Vagina (tissue), 2 donors: Measurements from ENCODE around the gene SV2B.

Experiments
- CTCF ChIP-seq, 3 experiments: fragments of 450-650 bp in 2 of 3; fragments of 200-600 bp in 1 of 3; sonication (generic) in 1 of 3; IDR thresholded peaks; one replicate each; pipeline ENCODE4 v1.5.1; 2017 to 2019; ENCODE audit warnings: antibody characterized with exemption in 3 of 3, mild to moderate bottlenecking in 2 of 3, moderate library complexity in 2 of 3
- POLR2A ChIP-seq, 2 donors: fragments of 450-650 bp; IDR thresholded peaks; one replicate each; pipeline ENCODE4 v1.6.1; 2017; ENCODE audit warnings: antibody characterized with exemption in 2 of 2, mild to moderate bottlenecking in 2 of 2, moderate library complexity in 2 of 2

GRCh38 chr15:91223863-91224262 is 123.8 kb downstream of the SV2B start:
- TF ChIP-seq CTCF (IDR thresholded peaks at IDR 0.05) (no peak), POLR2A (IDR thresholded peaks at IDR 0.05) (no peak)
